GM23338 (cell line): ENCODE measurements around the gene NR2C2.

Source experiments
- CTCF ChIP-seq, 2 experiments: fragments of 200-600 bp in 1 of 2; sonication (generic) in 1 of 2; conservative IDR thresholded peaks; 2 replicates each; pipeline versions ENCODE4 v1.5.1 to v1.6.1; 2016 to 2017; ENCODE audit warnings: antibody characterized with exemption in 2 of 2, low read depth in 2 of 2, mild to moderate bottlenecking in 2 of 2, moderate library complexity in 1 of 2
- EZH2 ChIP-seq: fragments of 200-600 bp; sonication (generic); IDR thresholded peaks from one replicate; pipeline ENCODE4 v1.8.0; 2017; ENCODE audit warnings: antibody characterized with exemption, mild to moderate bottlenecking, low read depth; ENCODE audit not compliant: unreplicated experiment
- EZH2phosphoT487 ChIP-seq: fragments of 200-600 bp; sonication (generic); IDR thresholded peaks from one replicate; pipeline ENCODE4 v1.8.1; 2018; ENCODE audit warnings: antibody characterized with exemption; ENCODE audit not compliant: unreplicated experiment
- POLR2AphosphoS5 ChIP-seq: IDR thresholded peaks from 2 replicates; pipeline ENCODE4 v1.6.1; 2016; ENCODE audit warnings: antibody characterized with exemption, low read depth
- REST ChIP-seq: IDR thresholded peaks from one replicate; pipeline ENCODE4 v1.6.1; 2018; ENCODE audit warnings: antibody characterized with exemption; ENCODE audit not compliant: unreplicated experiment
- STAT1 ChIP-seq: IDR thresholded peaks from one replicate; pipeline ENCODE4 v1.6.1; 2016; ENCODE audit warnings: antibody characterized with exemption; ENCODE audit not compliant: unreplicated experiment

- no peak for TF ChIP-seq POLR2AphosphoS5
- no peak for TF ChIP-seq CTCF (conservative IDR thresholded peaks at IDR 0.05; ENCODE audit: low read depth in 2 of 2)
- TF ChIP-seq REST = no peak
- no peak for TF ChIP-seq STAT1
- no peak for TF ChIP-seq EZH2
- no peak for TF ChIP-seq EZH2phosphoT487
Measured at GRCh38 chr3:14922863-14923262, 24.5 kb upstream of the NR2C2 start.
